D341Med (cell line): Measurements from ENCODE around the gene PPP1R13B.
"Not testable (repeated sequence)": the region's sequence is repeated elsewhere in the genome, so short reads cannot be mapped to it uniquely, and the experiment has no call there.

Experiments used
- DNase-seq: peaks from one replicate; pipeline ENCODE4 v3.0.0; 2012; ENCODE audit warnings: low spot score

The PPP1R13B gene

DNA sequence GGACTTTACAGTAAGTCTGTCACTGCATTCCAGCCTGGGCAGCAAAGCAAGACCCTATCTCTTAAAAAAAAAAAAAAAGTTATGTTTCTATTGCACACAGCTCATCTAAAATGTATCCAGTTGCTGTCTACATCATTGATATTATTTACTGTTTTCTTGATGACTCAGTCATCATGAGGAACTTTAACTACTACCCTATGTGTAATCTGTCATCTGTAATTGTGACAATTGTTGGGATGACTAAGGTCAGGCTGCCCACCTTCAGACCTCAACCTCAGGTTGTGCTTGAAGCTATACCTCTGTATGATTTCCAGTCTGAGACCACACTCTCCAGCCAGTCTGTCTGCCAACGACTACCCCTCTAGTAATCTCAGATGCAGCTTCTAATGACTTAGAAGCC lies 15.3 kb downstream of the PPP1R13B start:
- DNase-seq = no peak

DNA sequence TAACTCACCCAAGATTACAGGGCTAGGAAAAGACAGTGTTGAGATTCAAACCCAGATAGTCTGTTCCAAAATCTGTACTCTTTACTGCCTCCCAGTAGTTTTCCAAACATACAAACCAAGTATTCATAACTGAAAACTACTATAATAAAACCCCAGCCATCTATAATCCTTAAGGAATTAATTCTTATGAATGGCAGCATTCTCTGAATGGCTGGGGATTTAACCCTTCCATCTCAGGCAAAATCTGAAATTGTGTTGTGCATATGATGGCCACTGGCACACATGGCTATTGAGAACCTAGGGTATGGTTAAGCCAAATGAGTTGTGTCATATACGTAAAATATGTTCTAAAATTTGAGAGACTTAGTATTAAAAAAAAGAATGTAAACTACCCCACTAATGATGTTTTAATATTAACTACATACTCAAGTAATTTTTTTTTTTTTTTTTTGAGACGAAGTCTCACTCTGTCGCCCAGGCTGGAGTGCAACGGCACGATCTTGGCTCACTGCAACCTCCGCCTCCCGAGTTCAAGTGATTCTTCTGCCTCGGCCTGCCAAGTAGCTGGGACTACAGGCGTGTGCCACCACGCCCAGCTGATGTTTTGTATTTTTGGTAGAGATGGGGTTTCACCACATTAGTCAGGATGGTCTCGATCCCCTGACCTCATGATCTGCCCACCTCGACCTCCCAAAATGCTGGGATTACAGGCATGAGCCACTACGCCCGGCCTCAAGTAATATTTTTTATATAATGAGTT lies 16.7 kb downstream of the PPP1R13B start:
- DNase-seq = no peak

DNA sequence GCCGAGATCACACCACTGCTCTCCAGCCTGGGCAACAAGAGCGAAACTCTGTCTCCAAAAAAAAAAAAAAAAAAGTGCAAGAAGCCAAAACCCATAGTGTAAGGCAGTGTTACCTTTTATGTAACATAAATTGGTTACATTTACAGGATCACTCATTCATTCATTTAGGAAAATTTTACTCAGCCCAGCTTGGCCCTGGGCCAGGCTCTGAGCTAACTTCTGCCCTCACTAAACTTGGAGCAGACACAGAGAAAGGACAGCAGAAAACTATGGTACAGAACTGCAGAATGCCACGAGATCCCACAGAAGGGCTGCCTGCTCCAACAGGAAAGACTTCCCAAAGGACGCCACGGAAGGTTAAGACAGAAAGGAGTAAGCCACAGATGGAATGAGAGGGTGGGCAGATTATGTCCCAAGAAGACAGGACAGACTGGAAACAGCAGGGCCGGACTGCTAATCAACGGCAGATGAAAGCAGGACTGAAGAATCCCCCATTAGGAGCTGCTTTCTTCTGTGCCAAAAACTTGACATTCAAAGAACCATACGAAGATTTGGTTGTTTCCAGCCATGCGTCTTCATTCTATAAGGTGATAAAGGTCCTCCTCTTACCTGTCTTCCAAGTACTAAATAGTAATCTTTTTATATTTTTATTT lies 18.9 kb downstream of the PPP1R13B start:
- no peak for DNase-seq

DNA sequence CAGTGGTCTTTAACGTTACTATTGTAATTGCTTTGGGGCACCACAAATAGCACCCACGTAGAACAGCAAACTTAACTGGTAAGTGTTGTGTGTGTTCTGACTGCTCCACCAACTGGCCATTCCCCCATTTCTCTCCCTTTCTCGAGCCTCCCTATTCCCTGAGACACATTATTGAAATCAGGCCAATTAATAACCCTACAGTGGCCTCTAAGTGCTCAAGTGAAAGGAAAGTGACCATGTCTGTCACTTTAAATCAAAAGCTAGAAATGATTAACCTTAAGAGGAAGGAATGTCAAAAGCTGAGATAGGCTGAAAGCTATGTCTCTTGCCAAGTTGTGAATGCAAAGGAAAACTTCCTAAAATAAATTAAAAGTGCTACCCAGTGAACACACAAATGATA lies 22.3 kb downstream of the PPP1R13B start:
- DNase-seq = no peak

DNA sequence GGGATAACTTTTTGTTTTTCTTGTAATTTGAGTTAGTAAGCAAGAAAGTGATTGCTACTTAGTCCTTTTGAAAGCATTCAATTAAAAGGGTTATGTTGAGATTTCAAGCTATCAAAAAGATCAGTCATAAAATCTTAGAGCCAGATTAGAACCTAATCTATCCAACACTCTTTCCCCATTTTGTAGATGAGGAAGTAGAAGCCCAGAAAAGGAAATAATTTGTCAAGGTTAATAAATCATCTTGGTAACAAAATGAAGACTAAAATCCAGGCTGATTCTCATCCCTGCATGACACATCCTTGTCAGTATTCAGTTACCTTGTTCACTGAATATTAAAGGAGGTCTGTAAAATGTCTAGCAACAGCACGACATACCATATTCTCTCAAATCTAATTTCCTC lies 26.5 kb downstream of the PPP1R13B start:
- DNase-seq = no peak

DNA sequence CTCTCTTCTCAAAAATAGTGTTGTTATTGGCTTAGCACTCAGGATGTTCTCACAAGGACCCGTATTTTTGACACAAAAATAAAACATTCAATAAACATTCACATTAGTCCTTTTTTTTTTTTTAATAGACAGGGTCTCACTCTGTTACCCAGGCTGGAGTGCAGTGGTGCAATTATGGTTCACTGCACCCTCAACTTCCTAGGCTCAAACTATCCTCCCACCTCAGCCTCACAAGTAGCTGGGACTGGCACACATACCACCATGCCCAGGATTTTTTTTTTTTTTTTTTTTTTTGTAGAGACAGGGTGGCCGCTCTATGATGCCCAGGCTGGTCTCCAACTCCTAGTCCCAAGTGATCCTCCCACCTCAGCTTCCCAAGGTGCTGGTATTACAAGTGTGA lies 27.0 kb downstream of the PPP1R13B start:
- no peak for DNase-seq

DNA sequence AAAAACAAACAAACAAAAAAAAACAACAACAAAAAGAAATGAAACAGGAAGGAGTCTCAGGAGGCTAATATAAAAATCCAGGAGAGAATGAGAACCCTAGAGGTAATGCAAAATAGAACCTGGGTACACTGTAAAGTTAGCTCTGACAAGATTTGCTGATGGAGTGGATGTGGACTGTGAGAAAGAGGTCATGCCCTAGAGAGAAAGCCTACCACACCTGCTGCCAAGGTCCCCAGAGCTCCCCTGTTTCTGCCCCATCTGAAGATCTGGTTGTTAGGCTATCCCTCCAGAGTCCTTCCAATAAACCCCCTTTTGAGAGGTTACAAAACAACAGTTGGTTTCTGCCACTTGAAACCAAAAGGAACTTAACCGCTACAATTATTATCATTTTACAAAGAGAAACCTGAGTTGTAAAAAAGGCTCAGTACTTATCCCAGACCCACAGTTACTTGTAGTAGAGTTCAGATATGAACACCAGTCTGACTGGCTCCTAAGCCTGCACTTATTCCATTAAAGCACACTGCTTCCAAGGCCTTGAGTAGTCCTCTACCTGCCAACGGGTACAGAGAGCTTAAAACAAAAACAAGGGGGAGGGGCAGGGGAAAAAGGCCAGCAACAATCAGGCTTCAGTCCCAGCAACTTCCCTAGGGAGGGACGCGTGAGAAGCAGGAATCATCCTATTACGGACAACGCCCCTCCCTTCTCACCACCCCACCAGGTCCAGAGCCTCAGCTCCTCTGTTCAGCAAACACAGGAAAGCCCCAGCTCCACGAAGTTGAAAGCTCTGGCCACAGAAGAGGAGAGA lies 27.7 kb downstream of the PPP1R13B start:
- peak; percentile 62 for DNase-seq

DNA sequence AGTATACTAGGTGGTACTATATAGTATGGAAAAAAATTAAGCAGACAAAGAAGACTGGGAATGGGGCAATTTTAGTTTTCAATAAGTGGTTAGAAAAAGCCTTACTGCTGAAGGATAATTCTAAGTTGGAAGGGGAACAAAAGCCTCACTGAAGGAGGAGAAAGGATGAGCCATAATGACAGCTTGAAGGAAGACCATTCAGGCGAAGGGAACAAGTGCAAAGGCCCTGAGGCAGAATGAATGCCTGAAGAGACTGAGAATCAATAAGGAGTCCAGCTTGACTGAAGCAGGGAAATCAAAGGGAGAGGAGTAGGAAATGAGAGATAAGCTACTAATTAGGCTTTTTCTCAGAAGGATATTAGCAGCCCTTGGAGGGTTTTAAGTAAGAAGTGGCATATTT lies 28.5 kb downstream of the PPP1R13B start:
- no peak for DNase-seq

DNA sequence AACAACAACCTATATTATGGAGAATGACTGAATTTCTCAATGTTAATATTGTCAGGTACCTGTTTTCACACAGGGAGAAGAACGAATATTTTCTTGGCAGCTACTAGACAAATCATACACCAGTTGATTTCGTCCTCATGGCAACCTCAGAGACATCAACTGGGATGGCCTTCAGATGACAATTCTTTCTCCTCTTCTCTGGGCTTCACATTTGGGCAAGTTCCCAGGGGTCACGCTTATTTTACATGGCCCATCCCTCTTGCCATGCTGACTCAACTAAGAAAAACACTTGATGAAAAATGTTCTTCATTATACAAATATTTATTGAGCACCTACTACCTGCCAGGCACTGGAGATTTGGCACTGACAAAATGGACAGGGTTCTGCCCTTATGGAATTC lies 29.0 kb downstream of the PPP1R13B start:
- DNase-seq = no peak

DNA sequence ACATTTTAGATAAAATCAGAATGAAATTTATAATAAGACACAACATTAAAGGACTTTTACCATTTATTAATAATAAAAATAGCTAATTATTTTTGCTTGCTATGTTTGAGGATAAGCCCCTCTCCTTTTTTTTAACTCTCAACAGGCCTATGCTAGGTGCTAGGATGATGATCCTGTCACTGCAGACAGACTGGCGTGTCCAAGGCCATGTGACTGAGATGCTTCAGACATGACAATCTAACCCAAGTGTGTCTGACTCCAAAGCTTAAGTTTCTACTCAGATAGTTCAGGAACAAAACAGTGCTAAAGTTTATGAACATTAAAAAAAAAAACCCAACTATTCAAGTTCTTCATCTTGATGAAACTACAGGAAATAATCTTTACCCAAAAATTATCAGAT lies 29.8 kb downstream of the PPP1R13B start:
- no peak for DNase-seq

DNA sequence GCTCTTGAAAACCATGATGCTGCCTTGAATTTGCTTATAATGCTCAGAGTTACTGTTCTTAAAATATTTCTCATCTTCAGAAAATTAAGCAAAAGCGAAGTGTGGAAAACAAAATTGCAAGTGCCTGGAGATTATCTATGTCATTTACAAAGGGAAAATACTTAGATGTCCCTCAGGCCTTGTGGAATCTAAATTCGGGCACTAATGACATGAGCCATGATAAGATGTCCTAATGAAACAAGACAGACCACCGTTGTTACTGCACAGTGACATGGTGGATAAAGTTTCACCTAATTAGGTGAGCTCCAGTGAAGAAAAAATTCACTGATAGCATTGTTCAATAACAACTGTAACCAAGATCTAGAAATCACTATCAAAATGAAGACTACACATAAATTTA lies 30.4 kb downstream of the PPP1R13B start:
- DNase-seq = no peak

DNA sequence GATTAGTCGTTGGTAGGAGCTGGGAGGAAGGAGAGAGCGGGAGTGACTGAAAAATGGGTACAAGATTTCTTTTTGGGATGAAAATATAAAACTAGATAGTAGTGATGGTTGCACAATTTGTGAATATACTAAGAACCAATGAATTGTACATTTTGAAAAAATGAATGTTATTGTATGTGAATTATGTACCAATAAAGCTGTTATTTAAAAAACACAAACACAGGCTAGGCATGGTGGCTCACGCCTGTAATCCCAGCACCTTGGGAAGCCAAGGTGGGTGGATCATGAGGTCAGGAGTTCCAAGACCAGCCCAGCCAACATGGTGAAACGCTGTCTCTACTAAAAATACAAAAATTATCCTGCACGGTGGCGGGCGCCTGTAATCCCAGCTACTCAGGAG lies 32.1 kb downstream of the PPP1R13B start:
- DNase-seq = no peak

DNA sequence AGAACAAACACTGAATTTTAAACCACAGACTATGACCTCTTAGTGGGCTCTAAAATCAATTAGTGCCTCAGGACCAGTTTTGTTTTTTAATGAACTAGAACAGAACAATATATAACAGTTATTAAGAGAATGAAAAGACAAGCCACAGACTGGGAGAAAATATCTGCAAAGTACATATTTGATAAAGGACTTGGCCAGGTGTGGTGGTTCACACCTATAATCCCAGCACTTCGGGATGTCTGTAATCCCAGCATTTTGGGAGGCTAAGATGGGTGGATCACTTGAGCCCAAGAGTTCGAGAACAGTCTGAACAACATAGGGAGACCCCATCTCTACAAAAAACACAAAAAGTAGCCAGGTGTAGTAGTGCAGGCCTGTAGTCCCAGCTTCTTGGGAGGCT lies 36.2 kb downstream of the PPP1R13B start:
- no peak for DNase-seq

DNA sequence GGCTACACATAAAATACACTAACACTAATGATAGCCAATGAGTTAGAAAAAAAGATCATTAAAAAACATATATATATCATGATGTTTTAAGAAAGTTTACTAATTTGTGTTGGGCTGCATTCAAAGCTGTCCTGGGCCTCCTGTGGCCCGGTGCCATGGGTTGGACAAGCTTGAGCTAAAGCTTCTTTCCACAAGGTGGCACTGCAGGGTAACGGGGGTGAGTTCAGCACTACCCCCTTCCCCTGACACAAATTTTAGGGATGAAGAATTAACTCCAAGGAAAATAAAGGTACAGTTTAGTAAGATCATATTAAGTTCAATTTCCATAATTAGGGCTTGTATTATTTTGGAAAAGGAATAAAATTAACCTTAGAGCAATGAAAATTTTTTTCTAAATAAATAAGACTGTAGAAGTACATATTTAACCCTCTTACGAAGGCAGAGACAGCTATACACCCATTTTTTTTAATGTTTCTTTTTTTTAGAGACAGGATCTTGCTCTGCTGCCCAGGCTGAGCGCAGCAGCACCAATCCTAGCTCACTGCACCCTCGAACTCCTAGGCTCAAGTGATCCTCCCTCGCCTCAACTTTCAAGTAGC lies 38.9 kb downstream of the PPP1R13B start:
- peak; percentile 83 for DNase-seq

DNA sequence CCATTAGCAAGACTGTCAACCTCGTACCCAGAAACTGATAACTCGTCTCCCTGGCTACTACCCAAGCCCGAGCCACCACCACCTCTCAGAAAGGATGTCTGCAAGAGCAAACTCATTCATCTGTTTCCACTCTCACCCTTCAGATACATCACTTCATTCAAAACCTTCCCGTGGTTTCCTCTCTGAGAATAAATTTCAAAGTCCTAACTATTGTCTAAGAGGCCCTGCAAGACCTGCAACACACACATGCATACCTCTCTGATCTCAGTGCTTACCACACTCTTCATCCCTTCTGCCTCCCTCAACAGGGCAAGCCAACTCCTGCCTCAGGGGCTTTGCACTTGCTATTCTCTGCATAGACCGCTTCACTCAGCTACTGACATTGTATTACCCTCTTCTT lies 40.6 kb downstream of the PPP1R13B start:
- no peak for DNase-seq

DNA sequence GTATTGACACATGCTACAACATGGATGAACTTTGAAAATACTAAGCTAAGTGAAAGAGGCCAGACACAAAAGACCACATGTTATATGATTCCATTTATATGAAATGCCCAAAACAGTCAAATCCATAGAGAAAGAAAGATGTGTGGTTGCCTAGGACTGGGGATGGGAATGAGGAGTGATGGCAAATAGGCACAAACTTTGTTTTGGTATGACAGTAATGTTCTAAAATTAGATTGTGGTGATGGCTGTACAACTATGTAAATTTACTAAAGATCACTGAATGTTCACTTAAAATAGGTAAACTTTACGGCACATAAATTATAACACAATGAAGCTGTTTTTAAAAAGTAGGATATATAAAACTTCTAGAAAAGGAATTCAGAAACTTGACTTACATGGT lies 41.7 kb downstream of the PPP1R13B start:
- DNase-seq = no peak

DNA sequence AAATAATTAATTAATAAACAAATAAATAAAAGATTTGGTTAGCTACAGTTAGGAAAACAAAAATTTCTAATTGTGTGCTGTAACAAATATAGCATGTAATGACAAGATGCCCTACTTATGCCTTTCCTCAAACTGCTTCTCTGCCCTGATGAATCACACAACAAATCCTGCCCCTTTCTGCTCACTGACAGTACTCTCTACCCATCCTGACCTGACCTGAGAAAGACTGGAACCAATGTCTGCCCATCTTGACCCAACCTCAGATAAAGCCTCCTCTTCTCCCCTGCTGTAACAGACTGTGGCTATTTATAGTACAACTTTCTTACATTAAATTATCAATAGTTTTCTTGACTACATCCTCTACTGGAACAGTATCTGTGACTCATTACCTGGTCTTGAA lies 43.7 kb downstream of the PPP1R13B start:
- DNase-seq = no peak

DNA sequence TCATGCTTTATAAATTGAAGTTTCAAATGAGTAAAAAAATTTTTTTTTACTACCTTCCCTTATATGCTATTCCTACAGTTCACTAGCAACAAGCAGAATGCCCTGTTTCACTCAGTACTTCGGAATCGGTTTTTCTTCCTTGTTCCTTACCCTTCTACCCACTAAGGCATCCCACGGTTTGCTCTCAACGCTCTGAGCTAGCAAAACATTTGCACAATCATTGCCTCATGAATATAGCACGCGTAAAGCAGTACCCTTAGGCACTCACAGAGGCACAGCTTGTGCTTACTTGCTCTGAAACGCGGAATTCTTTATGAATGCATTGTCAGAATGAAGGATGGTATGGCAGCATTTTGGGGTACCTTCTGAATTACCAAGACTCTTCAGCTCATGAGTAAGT lies 45.0 kb downstream of the PPP1R13B start:
- DNase-seq = no peak

DNA sequence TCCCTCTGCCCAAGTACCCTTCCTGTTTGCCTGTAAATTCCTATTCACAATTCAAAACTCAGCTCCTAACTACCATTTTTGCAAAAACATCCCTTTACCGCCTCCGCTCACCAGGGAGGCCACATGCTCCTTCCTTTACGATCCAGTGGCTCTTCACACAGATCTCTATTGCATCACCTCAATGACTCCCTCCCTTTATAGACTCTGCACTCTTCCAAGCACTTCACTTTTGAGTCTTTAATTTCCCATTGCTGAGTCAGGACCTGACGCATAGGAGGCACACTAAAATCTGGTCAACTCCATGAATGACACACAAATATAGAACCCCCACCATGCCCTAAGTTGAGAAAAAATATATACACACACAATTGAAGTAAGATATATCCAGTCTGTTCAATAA lies 45.9 kb downstream of the PPP1R13B start:
- no peak for DNase-seq

DNA sequence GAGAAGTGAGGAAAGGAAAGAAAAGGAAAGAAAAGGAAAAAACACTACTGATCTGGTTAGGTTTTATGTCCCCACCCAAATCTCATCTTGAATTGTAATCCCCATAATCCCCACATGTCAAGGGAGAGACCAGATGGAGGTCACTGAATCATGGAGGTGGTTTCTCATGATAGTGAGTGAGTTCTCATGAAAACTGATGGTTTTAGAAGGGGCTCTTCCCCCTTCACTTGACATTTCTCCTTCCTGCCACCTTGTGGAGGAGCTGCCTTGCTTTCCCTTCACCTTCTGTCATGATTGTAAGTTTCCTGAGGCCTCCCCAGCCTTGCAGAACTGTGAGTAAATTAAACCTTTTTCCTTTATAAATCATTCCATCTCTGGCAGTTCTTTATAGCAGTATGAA lies 54.2 kb downstream of the PPP1R13B start:
- not testable (repeated sequence) for DNase-seq

DNA sequence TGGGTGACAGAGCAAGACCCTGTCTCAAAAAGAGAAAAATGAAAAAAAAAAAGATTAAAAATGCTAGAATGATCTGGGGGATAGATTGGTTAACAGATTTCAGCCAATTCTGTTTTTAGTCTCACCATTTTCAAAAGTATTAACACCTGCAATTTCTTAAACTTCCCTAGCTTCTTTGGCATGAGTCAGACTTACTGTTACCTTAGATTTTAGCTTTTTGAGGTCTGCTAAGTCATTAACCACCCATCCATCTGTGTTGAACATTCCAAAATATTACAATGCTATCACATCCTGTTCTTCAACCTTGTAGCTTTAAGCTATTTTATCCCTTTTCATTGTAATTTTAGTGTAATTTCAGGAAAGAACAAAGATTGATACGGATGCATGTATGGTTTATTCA lies 59.3 kb downstream of the PPP1R13B start:
- no peak for DNase-seq

DNA sequence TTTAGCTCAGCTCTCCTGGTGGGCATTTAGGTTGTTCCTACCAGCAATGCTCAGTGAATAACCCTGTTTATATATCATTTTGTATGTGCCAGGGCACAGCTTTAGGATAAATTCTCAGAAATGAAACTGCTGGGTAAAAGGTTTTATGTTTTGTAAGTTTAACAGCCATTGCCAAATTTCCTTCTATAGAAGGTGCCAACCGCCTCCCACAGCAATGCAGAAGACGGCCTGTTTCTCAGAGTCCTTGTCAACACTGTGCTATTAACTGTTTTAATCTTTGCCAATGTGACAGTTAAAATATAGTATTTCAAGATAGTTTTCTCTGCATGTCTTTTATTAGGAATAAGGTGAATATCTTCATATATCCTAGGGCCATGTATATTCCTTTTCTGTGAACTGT lies 65.0 kb downstream of the PPP1R13B start:
- DNase-seq = no peak

DNA sequence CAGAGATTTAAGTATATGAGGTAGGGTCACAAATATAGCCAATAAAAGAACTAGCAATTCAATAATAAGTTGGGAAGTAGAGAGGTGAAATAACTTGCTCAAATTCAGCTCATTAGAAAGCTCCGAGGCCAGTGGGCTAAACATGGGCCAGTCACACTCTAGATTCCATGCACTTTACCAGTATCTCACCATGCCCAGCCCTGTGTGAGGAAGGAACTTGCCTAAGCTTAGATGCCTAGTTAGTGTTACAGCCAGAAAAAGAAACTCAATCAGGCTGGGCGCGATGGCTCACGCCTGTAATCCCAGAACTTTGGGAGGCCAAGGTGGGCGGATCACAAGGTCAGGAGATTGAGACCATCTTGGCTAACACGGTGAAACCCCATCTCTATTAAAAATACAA lies 71.1 kb downstream of the PPP1R13B start:
- not testable (repeated sequence) for DNase-seq
